HEK293 (cell line): ENCODE measurements around the gene IL11.
A peak's percentile ranks its signal among the peaks of the same experiment; 100 is the strongest.

Experiments used
- CTCF ChIA-PET: fragments of 350-600 bp; formaldehyde crosslinking; extraction: SDS; loops from one replicate; lab custom pipeline; 2021; ENCODE audit warnings: antibody characterized with exemption; lab: Yijun Ruan, JAX
- POLR2A ChIA-PET: fragments of 300-600 bp; formaldehyde crosslinking; extraction: SDS; loops from one replicate; lab custom pipeline; 2020; ENCODE audit warnings: antibody characterized with exemption, inconsistent platforms; lab: Yijun Ruan, JAX
- H3K27ac ChIP-seq: fragments of 200-500 bp; sonication (Bioruptor generic); 2 replicates; pipeline ENCODE4 v1.5.1; 2014; ENCODE audit warnings: low read depth, low read length, control low read depth, inconsistent platforms; ENCODE audit errors: extremely low read depth
- H3K36me3 ChIP-seq, 2 experiments: fragments of 200-500 bp in 1 of 2; sonication (Bioruptor generic) in 1 of 2; 1 replicate in 1 of 2; 2 replicates in 1 of 2; pipeline ENCODE4 v1.5.1; 2014 to 2017; ENCODE audit warnings: inconsistent platforms in 2 of 2, low read length in 2 of 2; ENCODE audit not compliant: control insufficient read depth in 2 of 2, insufficient read depth in 1 of 2
- H3K4me1 ChIP-seq: fragments of 200-500 bp; sonication (Bioruptor generic); 2 replicates; pipeline ENCODE4 v1.5.1; 2014; ENCODE audit warnings: mild to moderate bottlenecking, low read length, inconsistent platforms; ENCODE audit not compliant: control insufficient read depth, insufficient read depth
- H3K4me3 ChIP-seq: 2 replicates; pipeline ENCODE4 v1.5.1; 2011; ENCODE audit warnings: low read depth, mild to moderate bottlenecking, control low read depth, low read length, moderate library complexity
- H3K9me3 ChIP-seq: fragments of 200-500 bp; sonication (Bioruptor generic); 2 replicates; pipeline ENCODE4 v1.5.1; 2014; ENCODE audit warnings: low read depth, low read length, inconsistent platforms; ENCODE audit not compliant: control insufficient read depth, insufficient read depth
- ELK4 ChIP-seq: IDR thresholded peaks from 2 replicates; pipeline ENCODE4 v1.6.1; 2011; ENCODE audit warnings: mild to moderate bottlenecking, low read depth, low read length, borderline replicate concordance
- FEZF1 ChIP-seq: fragments of 450-650 bp; formaldehyde crosslinking; IDR thresholded peaks from 2 replicates; pipeline ENCODE4 v1.5.1; 2016; ENCODE audit warnings: missing biosample characterization, missing genetic modification characterization
- GLIS1 ChIP-seq: fragments of 450-650 bp; formaldehyde crosslinking; IDR thresholded peaks from 2 replicates; pipeline ENCODE4 v1.5.1; 2016; ENCODE audit warnings: missing biosample characterization, missing genetic modification characterization
- ZBTB8A ChIP-seq: fragments of 450-650 bp; formaldehyde crosslinking; IDR thresholded peaks from 2 replicates; pipeline ENCODE4 v1.5.1; 2016; ENCODE audit warnings: missing biosample characterization, missing genetic modification characterization
- ZNF138 ChIP-seq: fragments of 450-650 bp; formaldehyde crosslinking; IDR thresholded peaks from 2 replicates; pipeline ENCODE4 v1.5.1; 2016; ENCODE audit warnings: missing biosample characterization, missing genetic modification characterization, borderline replicate concordance
- ZNF155 ChIP-seq: fragments of 450-650 bp; formaldehyde crosslinking; IDR thresholded peaks from 2 replicates; pipeline ENCODE4 v1.5.1; 2016; ENCODE audit warnings: missing biosample characterization, missing genetic modification characterization
- ZNF157 ChIP-seq: fragments of 450-650 bp; formaldehyde crosslinking; IDR thresholded peaks from 2 replicates; pipeline ENCODE4 v1.5.1; 2016; ENCODE audit warnings: missing biosample characterization, missing genetic modification characterization
- ZNF280D ChIP-seq: fragments of 450-650 bp; formaldehyde crosslinking; IDR thresholded peaks from 2 replicates; pipeline ENCODE4 v1.5.1; 2016; ENCODE audit warnings: missing biosample characterization, missing genetic modification characterization
- ZNF449 ChIP-seq: fragments of 450-650 bp; formaldehyde crosslinking; IDR thresholded peaks from 2 replicates; pipeline ENCODE4 v1.5.1; 2017; ENCODE audit warnings: missing biosample characterization, mild to moderate bottlenecking, missing genetic modification characterization, moderate library complexity
- ZNF501 ChIP-seq: fragments of 450-650 bp; formaldehyde crosslinking; IDR thresholded peaks from 2 replicates; pipeline ENCODE4 v1.5.1; 2016; ENCODE audit warnings: missing biosample characterization, missing genetic modification characterization
- ZNF623 ChIP-seq: fragments of 450-650 bp; formaldehyde crosslinking; IDR thresholded peaks from 2 replicates; pipeline ENCODE4 v1.5.1; 2016; ENCODE audit warnings: missing biosample characterization, missing genetic modification characterization
- ZNF654 ChIP-seq: fragments of 450-650 bp; formaldehyde crosslinking; IDR thresholded peaks from 2 replicates; pipeline ENCODE4 v1.5.1; 2016; ENCODE audit warnings: low read depth, missing biosample characterization, missing genetic modification characterization
- ZNF660 ChIP-seq: fragments of 450-650 bp; IDR thresholded peaks from 2 replicates; pipeline ENCODE4 v1.5.1; 2018; ENCODE audit warnings: missing biosample characterization, mild to moderate bottlenecking, missing genetic modification characterization
- TF ChIP-seq, protein P1 (sequence below): fragments of 450-650 bp; formaldehyde crosslinking; IDR thresholded peaks from 2 replicates; pipeline ENCODE4 v1.5.1; 2016; ENCODE audit warnings: missing biosample characterization, missing genetic modification characterization, low read depth
- TF ChIP-seq, protein P2 (sequence below): fragments of 450-650 bp; formaldehyde crosslinking; conservative IDR thresholded peaks from 2 replicates; pipeline ENCODE4 v1.5.1; 2016; ENCODE audit warnings: low read depth, missing biosample characterization, missing genetic modification characterization
- TF ChIP-seq, protein P3 (sequence below): fragments of 450-650 bp; formaldehyde crosslinking; IDR thresholded peaks from 2 replicates; pipeline ENCODE4 v1.5.1; 2016; ENCODE audit warnings: missing biosample characterization, missing genetic modification characterization

Gene IL11

GRCh38 chr19:55384131-55384919, 14.1 kb upstream of the IL11 start, which contains the start of gene TMEM238:
Gene TMEM238, minus strand, starts transcription at chr19:55384292. Its CDS starts 33 bp downstream, at chr19:55384259.
- Histone ChIP-seq H3K4me1 (peaks cover 18% of the 10 kb centered on the region), H3K4me3 (peak within 1 kb of the TSS; percentile 66), H3K9me3 (no peaks in the 10 kb centered on the region), H3K27ac (peak within 1 kb of the TSS; percentile 84), H3K36me3 (peaks cover 8 to 31% of the 10 kb centered on the region in 2 experiments; a peak in 2 of 3 replicates)
- TF ChIP-seq ZNF138 (tag by site-specific recombination) (no peak), ZNF660 (tag by site-specific recombination) (no peak), ZNF623 (tag by site-specific recombination) (no peak), ZNF155 (tag by site-specific recombination) (no peak), ZNF157 (tag by site-specific recombination) (no peak), ZNF449 (tag by site-specific recombination) (no peak), ZNF654 (tag by site-specific recombination) (no peak), FEZF1 (no peak), ZNF501 (tag by site-specific recombination) (no peak), GLIS1 (tag by site-specific recombination) (no peak), ELK4 (no peak), ZNF280D (no peak), ZBTB8A (tag by site-specific recombination) (no peak)
- TF ChIP-seq, protein P1, sequence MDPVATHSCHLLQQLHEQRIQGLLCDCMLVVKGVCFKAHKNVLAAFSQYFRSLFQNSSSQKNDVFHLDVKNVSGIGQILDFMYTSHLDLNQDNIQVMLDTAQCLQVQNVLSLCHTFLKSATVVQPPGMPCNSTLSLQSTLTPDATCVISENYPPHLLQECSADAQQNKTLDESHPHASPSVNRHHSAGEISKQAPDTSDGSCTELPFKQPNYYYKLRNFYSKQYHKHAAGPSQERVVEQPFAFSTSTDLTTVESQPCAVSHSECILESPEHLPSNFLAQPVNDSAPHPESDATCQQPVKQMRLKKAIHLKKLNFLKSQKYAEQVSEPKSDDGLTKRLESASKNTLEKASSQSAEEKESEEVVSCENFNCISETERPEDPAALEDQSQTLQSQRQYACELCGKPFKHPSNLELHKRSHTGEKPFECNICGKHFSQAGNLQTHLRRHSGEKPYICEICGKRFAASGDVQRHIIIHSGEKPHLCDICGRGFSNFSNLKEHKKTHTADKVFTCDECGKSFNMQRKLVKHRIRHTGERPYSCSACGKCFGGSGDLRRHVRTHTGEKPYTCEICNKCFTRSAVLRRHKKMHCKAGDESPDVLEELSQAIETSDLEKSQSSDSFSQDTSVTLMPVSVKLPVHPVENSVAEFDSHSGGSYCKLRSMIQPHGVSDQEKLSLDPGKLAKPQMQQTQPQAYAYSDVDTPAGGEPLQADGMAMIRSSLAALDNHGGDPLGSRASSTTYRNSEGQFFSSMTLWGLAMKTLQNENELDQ, result no peak
- TF ChIP-seq, protein P2, sequence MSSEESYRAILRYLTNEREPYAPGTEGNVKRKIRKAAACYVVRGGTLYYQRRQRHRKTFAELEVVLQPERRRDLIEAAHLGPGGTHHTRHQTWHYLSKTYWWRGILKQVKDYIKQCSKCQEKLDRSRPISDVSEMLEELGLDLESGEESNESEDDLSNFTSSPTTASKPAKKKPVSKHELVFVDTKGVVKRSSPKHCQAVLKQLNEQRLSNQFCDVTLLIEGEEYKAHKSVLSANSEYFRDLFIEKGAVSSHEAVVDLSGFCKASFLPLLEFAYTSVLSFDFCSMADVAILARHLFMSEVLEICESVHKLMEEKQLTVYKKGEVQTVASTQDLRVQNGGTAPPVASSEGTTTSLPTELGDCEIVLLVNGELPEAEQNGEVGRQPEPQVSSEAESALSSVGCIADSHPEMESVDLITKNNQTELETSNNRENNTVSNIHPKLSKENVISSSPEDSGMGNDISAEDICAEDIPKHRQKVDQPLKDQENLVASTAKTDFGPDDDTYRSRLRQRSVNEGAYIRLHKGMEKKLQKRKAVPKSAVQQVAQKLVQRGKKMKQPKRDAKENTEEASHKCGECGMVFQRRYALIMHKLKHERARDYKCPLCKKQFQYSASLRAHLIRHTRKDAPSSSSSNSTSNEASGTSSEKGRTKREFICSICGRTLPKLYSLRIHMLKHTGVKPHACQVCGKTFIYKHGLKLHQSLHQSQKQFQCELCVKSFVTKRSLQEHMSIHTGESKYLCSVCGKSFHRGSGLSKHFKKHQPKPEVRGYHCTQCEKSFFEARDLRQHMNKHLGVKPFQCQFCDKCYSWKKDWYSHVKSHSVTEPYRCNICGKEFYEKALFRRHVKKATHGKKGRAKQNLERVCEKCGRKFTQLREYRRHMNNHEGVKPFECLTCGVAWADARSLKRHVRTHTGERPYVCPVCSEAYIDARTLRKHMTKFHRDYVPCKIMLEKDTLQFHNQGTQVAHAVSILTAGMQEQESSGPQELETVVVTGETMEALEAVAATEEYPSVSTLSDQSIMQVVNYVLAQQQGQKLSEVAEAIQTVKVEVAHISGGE, result no peak
- TF ChIP-seq, protein P3, sequence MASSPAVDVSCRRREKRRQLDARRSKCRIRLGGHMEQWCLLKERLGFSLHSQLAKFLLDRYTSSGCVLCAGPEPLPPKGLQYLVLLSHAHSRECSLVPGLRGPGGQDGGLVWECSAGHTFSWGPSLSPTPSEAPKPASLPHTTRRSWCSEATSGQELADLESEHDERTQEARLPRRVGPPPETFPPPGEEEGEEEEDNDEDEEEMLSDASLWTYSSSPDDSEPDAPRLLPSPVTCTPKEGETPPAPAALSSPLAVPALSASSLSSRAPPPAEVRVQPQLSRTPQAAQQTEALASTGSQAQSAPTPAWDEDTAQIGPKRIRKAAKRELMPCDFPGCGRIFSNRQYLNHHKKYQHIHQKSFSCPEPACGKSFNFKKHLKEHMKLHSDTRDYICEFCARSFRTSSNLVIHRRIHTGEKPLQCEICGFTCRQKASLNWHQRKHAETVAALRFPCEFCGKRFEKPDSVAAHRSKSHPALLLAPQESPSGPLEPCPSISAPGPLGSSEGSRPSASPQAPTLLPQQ (tag by site-specific recombination), result no peak
- ChIA-PET POLR2A (interaction anchor here (0.6 to 7.3 kb wide), 12 partner anchors 12 to 304 kb away, joined by 3 to 62 read pairs (median 4); partner anchors contain the start of genes FIZ1, ISOC2, KMT5C and UBE2S), CTCF (interaction anchor here (0.6 to 3.2 kb wide), 9 partner anchors 56 to 323 kb away, joined by 3 to 23 read pairs (median 3); no protein-coding TSS in a partner anchor)
